Stimulated activated CD8-positive, alpha-beta memory T cell treated with anti-CD3 and anti-CD28 coated beads, Interleukin-7, amount 100 ng/mL, for 1 hour (primary cell): Measurements from ENCODE around the gene TAF1C.
"Not testable (repeated sequence)": the region's sequence is repeated elsewhere in the genome, so short reads cannot be mapped to it uniquely, and the experiment has no call there.

ENCODE experiments used
- DNase-seq, 2 donors: peaks; one replicate each; pipeline ENCODE4 v3.0.0-alpha.2; 2020; ENCODE audit warnings: low read depth in 2 of 2

Gene TAF1C, protein sequence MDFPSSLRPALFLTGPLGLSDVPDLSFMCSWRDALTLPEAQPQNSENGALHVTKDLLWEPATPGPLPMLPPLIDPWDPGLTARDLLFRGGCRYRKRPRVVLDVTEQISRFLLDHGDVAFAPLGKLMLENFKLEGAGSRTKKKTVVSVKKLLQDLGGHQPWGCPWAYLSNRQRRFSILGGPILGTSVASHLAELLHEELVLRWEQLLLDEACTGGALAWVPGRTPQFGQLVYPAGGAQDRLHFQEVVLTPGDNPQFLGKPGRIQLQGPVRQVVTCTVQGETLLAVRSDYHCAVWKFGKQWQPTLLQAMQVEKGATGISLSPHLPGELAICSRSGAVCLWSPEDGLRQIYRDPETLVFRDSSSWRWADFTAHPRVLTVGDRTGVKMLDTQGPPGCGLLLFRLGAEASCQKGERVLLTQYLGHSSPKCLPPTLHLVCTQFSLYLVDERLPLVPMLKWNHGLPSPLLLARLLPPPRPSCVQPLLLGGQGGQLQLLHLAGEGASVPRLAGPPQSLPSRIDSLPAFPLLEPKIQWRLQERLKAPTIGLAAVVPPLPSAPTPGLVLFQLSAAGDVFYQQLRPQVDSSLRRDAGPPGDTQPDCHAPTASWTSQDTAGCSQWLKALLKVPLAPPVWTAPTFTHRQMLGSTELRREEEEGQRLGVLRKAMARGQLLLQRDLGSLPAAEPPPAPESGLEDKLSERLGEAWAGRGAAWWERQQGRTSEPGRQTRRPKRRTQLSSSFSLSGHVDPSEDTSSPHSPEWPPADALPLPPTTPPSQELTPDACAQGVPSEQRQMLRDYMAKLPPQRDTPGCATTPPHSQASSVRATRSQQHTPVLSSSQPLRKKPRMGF

DNA sequence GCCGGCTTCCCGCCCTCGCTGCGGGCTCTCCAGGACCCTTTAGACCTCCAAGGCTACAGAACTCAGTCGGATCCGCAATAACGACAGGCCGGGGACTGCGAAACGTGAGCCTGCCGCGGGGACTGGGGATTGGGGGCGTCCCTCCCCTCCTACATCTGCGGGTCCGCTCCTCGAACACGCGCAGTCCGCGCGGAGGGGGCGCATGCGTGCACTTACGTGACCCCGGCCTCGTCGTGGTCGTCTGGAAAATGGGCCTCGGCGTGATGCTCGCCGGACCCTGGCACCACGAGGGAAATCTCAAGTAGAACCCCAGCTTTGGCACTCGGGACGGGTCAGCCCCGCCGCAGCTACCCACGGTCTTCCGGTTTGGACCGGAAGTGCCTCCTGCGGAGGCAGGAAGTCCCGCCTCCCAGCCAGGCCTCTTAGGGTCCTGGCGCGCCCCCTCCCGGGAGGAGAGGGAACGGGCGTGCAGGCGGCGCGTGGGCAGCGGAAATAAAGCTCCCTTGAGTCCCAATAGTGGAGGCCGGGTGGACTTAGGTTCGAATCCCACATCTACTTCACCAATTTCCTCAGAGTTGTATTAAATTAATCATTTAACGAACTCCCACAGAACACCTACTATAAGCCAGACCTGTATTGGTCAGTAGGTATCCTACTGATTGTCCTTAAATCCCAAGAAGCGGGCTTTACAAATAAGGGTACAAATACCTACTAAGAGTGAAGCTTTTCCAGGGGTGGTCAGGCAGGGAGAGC, at the start of gene TAF1C:
TSS of gene TAF1C (minus strand) at position 373 of the 753 bp plus-strand sequence. CDS start 2,069 bp downstream, outside the sequence.
- peak; percentile 81 to 83 for DNase-seq

DNA sequence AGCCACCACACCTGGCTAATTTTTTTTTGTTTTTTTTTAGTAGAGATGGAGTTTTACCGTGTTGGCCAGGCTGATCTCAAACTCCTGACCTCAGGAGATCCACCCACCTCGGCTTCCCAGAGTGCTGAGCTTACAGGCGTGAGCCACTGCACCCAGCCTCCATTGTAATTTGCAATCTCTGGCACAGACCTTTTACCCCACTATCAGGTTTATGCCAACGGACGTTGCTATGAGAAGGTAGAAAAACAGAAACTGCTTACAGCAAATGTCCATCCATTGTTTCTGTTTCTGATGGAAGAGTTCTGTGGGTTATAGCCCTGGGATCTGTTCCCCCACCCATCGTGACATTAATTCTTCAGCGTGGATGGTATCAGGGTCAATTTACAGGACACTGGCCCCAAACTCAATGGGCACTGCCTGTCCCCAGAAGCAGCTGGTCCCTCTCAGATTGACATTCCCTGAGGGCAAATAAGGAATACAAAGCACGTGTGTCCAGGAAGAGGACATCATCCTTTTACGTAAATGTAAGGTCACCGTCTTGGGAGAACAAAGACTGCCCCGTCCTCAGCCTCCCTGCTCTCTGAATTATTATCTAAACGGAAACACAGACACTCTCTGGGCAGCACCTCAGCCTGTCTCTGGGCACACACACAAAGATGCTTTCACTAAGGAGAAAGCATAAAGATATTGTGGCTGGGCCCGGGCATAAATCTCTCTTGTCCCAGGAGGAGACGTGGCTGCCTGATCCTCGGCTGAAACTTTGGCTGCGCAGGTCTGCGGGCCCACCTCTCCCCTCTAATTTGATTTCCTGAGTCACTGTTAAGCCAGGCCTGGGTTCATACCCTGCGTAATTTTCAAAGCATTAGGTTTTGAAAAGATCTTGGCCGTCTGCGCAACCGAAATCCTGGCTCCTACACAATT, 47.7 kb upstream of the TAF1C start:
- no peak for DNase-seq

DNA sequence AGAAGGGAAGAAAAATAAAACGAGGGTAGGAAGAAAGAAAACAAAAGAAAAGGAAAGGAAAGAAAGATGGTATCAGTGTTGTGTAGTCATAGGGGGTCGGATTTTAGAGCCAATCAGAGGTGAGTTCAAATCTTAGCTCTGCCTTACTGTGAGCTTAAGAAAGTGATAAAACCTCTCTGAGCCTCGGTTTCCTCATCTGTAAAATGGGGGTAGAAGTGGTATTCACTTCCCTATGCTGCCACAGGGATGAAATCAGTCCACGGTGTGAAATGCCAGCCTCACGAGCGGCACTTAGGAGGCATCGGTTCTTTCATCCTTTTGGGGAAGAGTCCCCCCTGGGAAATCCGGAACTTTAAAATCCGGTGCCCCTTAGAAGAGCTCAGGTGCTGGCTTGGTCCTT, 46.9 kb upstream of the TAF1C start:
- no peak for DNase-seq

DNA sequence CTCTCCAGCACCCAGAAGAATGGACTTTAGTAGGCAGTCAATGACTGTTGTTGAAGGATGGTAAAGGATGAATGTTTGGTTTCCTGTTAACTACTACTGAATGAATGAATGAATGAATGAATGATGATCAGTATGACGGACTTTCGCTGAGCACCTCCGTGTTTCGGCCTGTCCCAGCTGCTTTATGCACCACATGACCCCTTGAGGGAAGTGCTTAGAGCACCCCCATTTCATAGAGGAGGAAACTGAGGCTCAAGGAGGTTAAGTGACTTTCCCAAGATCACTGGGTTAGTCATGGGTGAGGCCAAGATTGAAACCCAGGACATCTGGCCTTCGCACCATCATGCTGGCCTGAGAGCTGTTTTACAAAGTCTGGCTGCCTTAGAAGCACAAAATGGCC, 46.1 kb upstream of the TAF1C start:
- DNase-seq, result no peak

DNA sequence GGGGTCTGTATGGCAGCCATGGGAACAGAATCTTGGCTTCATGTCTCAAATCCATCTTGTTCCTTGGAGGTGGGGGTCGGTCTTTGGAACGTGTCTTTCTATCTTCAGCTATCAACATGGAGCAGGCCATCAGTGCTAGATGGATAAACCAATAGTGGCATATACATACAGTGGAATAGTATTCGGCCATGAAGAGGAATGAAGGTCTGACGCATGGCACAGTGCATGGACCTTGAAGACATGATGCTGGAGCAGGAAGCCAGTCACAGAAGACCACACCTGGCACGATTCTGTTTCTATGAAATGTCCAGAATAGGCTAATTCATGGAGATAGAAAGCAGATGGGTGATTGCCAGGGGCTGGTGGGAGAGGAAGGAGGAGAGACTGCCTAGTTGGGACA, 45.2 kb upstream of the TAF1C start:
- DNase-seq, result no peak

DNA sequence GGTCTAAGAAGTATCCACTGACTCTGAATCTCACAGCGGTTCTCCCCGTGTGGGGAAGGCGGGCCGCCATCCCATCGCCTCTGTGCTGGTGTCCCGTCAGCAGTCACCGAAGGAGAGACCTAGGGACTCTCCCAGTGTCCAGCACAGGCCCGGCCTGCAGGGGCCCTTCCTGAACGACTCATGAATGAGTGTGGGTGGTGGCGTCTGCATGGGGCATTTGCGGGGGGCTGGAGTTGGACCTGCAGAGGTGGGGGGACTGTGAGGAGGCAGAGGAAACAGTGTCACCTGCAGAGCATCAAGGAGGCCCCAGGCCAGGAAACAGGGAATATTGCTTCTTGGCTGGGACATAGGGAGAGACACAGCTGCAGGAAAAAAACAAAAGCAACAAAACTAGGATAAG, 42.6 kb upstream of the TAF1C start:
- DNase-seq, result no peak

DNA sequence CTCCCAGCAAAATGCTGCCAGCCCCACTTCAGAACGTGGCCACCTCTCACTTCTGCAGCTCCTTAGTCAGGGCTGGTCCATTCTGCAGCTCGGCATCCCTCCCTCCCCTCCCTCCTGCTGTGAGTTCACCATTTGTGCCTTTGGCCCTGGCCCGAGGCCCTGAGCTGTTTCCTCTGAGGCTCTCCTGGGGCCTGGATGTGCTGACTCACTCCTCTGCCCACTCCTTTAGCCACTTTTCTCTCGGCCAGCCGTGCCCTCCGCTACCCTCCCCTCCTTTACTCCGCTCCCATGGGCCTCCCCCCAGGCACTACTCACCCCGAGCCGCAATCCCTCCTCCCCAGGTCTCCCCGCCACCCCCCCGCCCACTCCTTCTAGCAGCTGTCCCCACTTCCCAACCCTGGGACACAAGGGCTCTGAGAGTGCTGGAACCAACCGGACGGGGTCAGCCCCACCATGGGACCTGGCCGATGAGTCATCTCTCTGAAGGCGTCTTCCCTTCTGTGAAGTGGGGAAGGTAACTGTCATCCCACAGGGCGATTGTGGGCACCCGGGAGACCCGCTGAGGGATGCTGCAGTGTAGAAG, 41.5 kb upstream of the TAF1C start:
- DNase-seq, result no peak

DNA sequence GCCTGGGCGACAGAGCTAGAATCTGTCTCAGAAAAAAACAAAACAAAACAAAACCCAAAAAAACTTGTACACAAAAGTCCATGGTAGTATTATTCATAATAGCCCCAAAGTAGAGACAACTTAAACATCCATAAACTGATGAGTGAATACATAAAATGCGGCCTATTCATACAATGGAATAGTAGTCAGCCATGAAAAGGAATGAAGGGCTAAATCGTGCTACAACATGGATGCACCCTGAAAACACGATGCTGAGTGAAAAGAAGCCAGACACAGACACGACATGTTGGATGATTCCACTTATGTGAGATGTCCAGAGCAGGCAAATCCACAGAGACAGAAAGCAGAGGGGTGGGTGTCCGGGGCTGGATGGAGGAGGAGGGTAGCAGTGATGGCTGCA, 40.7 kb upstream of the TAF1C start:
- DNase-seq, result no peak

DNA sequence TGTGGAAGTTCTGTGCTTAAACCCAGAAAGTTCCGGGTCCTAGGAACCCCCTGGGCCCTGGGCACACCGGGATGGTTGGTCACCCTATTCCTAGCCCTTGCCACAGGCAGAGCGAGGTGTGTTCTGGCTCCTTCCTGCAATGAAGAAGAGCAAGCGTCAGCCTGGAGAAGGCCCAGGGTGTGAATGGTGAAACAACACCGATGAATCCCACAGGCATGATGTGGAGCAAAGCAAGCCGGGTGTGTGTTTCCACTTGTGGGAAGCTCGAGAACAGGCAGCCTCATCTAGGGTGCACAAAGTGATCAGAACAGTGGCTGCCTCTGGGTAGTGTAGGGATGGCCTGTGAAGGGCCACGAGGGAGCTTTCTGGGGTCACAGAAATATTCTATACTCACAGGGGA, 39.2 kb upstream of the TAF1C start:
- no peak for DNase-seq

DNA sequence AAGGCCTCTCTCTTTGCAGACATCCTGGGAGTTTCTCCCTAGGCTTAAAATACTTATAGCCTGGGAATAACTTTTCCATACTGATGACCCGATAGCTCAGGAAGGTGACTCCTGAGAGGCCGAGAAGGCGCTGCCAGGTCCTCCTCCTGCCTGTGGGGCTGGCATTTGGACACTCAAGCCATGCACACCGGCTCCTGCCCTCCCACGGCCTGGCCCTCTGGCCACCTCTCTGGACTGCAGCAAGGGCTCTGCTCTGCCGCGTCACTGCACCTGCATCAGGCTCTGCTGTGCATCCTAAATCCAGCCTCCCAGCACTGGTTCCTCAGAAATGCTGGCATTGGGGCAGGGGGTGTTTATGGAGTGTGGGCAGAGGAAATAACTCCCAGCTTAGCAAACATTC, 38.7 kb upstream of the TAF1C start:
- no peak for DNase-seq

DNA sequence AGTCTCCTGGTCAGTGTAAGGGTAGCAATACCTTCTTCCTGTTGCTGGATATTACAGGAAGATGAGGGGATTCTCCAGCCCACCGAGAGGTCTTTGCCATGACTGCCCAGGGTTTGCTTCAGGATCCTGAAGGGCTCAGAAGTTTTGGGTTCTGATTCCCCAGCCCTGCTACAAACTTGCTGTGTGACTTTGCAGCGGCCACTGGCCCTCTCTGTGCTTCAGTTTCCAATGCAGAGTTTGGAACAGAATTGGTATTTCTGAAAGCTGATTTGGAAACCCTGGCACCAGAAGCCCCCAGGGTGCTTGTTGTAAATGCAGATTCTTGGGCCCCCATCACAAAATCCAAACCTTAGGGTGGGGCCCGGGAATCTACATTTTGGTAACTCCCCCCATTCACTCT, 38.3 kb upstream of the TAF1C start:
- no peak for DNase-seq

DNA sequence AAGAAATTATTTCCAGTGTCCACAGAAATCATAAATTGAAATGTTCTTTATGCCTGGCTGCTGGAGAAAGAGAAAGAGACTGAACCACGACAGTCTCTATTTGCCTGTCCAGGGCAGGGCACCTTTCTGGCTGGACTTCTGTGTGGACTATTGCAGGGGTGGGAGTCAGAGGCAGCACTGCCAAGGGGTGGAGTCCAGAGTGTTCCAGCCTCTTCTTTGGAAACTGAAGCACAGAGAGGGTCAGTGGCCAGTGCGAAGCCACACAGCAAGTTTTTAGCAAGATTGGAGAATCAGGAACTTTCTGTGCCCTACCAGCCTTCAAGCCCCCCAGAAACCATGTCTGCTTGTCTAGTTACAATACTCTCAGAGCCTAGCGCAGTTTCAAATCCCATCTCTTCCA, 37.7 kb upstream of the TAF1C start:
- DNase-seq, result no peak

DNA sequence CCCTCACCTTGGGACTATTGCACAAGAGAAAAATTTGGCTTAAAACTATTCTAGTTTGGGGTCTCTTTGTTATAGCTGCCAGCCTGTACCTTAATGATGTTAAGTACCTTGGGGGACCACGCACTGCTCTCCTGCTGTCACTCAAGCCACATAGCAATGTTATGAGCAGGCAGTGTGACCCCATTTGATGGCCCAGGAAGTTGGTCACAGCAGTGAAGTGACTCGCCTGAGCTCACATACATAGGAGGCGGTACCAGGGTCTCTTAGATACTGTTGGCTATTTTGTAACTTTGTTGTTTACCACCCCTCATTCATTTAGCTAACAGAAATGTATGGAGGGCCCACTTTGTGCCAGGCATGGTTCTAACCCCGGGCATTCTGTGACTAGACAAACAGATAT, 36.6 kb upstream of the TAF1C start:
- DNase-seq, result no peak

DNA sequence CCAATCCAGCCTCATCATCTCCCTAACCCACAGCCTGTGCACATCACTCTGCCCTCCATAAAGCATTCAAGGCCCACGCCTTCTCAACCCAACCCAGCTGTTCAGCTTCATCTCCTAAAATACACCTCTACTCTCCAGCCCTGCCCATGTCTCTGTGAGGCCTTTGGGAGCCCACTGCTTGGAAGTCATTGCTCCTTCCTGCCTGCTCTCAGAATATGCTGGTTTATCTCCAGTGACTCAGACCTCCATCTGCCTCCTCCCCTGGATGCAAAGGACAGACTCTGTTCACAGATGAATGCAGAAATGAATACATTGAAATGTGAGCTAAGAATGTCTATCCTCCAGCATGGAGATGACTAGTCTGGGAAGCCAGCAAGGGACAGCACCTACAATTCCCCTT, 34.0 kb upstream of the TAF1C start:
- DNase-seq, result no peak

DNA sequence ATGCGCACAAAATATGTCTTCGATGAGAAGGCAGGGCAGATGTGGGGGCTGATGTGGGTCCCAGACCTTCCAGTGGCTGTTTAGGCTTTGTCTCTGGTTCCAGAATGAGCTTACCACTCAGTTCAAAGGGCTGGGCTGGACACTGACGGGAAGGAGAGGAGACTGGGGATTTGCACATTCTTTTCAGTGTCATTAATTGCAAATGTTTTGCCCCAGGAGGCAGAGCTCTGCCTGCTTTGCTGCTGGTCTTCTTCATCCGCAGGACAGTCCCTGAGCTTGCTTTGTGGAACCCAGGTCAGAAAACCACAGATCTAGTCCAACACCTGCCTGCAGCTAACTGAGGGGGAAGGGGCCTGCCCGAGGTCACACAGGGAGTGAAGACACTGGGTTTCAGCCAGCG, 32.1 kb upstream of the TAF1C start:
- DNase-seq, result no peak

DNA sequence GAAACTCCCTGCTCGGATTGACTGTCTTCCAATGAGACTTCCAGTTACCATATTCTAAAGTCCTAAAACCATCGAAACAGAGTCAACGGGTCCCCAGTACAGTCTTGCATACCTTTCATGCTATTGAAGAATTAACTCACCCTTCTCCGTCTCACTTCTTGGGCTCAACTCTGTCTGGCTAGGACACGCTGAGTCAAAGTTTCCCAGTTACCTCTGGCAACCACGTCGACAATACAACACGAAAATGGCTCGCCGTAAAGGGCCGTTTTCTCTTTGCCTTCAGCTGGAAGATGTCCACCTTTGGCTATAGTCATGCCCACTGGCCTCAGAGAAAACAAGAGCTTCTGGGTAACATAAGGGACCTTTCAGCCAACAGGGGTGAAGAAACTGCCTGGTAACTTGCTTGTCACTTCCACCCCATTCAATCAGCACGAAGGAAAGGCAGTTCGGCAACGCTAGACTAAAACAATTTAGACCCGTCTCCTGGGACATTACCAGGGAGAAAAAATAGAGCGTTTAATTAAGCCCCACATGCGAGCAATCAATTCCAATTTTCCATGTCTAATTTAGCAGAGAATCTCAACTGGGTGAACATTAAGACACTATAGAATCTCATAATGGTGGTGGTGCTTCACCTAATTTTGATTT, 31.4 kb upstream of the TAF1C start:
- DNase-seq, result no peak

DNA sequence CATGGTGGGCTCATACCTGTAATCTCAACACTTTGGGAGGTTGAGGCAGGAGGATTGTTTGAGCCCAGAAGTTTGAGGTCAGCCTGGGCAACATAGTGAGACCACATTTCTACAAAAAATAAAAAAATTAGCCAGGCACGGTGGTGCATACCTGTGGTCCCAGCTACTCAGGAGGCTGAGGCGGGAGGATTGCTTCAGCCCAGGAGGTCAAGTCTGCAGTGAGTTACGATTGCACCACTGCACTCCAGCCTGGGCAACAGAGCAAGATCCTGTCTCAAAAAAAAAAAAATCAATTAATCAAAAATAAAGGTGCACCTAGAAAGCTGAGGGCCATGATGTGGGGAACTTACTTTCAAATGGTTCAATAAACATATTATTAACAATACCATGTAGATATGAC, 29.3 kb upstream of the TAF1C start:
- DNase-seq, result not testable (repeated sequence)

DNA sequence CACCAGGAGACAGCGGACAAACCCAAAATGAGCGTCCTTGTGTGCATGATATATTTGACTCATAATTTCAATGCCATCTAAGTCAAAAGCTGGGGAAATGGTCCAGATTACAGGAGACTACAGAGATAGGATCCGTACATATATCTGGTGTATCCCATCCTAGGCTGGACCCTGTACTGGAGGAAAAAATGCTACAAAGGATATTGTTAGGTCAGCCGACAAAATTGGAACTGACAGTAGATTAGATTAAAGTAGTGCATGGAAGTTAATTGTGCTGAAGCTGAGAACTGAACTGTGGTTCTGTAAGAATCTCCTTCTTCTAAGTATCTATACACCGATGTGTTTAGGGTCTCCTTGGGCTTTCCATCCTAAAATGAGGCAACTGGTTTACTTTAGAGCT, 28.7 kb upstream of the TAF1C start:
- DNase-seq, result no peak

DNA sequence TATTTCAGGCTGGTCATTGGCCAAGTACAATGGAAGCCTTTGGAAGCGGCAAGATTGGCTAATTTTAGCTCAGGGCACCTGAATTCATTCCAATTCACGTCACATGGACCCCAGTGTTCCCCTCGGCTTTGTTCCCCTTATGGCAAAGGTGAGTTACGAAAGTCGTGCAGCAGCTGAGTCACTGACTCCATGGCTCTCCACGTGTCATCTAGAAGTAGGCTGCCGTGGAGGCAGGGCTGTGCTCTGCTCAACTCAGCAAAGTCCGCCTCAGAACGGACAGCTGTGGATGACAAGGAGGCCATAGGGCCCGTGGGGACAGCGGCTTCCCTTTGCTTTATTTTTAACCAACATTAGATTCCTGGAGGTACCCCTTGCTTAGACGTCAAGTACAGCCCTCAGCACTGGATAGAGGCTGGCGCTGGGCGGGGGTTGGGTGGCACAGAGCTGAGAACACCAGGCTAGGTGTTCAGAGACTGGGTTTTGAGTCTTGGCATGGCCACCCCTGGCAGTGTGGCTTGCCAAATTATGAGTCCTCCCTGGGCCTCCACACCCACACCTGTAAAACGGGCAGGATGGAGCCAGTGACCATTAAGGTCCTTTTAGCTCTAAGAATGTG, 27.7 kb upstream of the TAF1C start:
- no peak for DNase-seq

DNA sequence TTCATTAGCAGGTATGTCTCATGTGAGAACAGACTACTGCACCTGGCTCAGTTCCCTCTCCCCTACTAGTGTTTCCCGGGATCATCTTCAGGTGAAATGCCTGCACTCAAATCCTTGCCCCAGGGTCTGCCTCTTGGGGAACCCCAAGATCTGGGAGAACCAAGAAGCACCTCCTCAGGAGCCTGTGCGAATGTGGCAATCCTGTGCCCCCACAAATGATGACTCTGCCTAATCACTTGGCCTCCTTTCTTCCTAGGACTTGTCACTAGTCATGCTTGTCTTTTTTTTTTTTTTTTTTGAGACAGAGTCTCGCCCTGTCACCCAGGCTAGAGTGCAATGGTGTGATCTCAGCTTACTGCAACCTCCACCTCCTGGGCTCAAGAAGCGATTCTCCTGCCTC, 25.8 kb upstream of the TAF1C start:
- no peak for DNase-seq
